GM15510 (cell line): Measurements from ENCODE around the gene TOLLIP.

Experiments
- POLR2A ChIP-seq: IDR thresholded peaks from 3 replicates; pipeline ENCODE4 v1.6.1; 2011; ENCODE audit warnings: borderline replicate concordance; ENCODE audit not compliant: insufficient read length; ENCODE audit errors: extremely low read depth

TOLLIP gene

GRCh38 chr11:1306186-1307162, 3.0 kb downstream of the TOLLIP start:
- no peak for TF ChIP-seq POLR2A

- no peak for TF ChIP-seq POLR2A
Measured at GRCh38 chr11:1305501-1306056, 3.9 kb downstream of the TOLLIP start.

GRCh38 chr11:1305063-1305495, 4.4 kb downstream of the TOLLIP start:
- no peak for TF ChIP-seq POLR2A

GRCh38 chr11:1304380-1304779, 5.1 kb downstream of the TOLLIP start:
- no peak for TF ChIP-seq POLR2A

- TF ChIP-seq POLR2A: no peak
Measured at GRCh38 chr11:1303973-1304372, 5.5 kb downstream of the TOLLIP start.

- no peak for TF ChIP-seq POLR2A
Measured at GRCh38 chr11:1303126-1303821, 6.2 kb downstream of the TOLLIP start.

- no peak for TF ChIP-seq POLR2A
Measured at GRCh38 chr11:1302461-1303125, 6.8 kb downstream of the TOLLIP start.

GRCh38 chr11:1302041-1302460, 7.4 kb downstream of the TOLLIP start:
- TF ChIP-seq POLR2A: no peak

- no peak for TF ChIP-seq POLR2A
Measured at GRCh38 chr11:1301220-1302000, 8.0 kb downstream of the TOLLIP start.

- no peak for TF ChIP-seq POLR2A
Measured at GRCh38 chr11:1300569-1301187, 8.8 kb downstream of the TOLLIP start.

- no peak for TF ChIP-seq POLR2A
Measured at GRCh38 chr11:1300121-1300520, 9.3 kb downstream of the TOLLIP start.

GRCh38 chr11:1299621-1300020, 9.8 kb downstream of the TOLLIP start:
- TF ChIP-seq POLR2A: no peak

GRCh38 chr11:1298695-1299492, 10.5 kb downstream of the TOLLIP start:
- TF ChIP-seq POLR2A: no peak
